GM10266 (cell line): ENCODE measurements around the gene DGKZ.
"Not testable (repeated sequence)": the region's sequence is repeated elsewhere in the genome, so short reads cannot be mapped to it uniquely, and the experiment has no call there.

Experiments used
- DNase-seq: peaks from one replicate; pipeline ENCODE4 v3.0.0; 2012; ENCODE audit errors: extremely low spot score
- TF ChIP-seq, protein P1 (sequence below): IDR thresholded peaks from 2 replicates; pipeline ENCODE4 v1.5.1; 2012; ENCODE audit warnings: mild to moderate bottlenecking, low read depth; ENCODE audit not compliant: control insufficient read depth, insufficient read depth; ENCODE audit errors: missing control alignments

Gene DGKZ

DNA sequence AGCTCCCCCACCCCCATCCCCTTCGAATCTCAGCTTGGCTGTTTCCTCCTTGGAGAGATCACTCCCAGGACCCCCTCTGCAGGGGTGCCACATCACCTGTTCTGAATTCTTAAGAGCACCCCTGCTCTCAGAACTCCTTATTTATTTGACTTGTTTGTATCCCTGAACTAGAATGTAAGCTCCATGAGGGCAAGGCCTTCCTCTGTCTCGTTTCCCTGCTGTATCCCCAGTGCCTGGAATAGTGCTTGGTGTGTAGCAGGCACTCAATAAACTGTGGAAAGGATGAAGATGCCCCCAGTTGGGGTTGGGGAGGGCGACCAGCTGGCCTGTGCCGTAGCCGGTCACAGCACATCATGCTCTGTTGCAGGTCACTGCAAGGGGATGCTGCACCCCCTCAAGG is 30.6 kb downstream of the DGKZ start:
- DNase-seq, result no peak

DNA sequence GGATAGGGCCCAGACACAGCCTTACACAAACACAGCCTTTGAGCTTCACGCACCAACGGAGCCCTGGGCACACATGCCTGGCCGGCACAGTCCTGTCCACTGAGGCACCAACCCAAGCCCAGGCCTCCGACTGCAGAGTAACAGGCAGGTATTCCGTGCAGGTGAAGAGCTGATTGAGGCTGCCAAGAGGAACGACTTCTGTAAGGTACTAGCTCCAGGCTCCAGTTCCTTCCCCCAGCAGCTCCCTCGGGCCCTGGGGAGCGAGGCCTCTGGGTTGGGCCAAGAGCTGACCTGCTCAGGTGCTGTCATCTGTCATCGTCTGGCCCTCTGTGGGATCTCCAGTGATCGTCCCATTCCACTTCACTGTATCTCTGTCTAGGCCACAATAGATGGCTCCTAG is 31.0 kb downstream of the DGKZ start:
- TF ChIP-seq, protein P1, sequence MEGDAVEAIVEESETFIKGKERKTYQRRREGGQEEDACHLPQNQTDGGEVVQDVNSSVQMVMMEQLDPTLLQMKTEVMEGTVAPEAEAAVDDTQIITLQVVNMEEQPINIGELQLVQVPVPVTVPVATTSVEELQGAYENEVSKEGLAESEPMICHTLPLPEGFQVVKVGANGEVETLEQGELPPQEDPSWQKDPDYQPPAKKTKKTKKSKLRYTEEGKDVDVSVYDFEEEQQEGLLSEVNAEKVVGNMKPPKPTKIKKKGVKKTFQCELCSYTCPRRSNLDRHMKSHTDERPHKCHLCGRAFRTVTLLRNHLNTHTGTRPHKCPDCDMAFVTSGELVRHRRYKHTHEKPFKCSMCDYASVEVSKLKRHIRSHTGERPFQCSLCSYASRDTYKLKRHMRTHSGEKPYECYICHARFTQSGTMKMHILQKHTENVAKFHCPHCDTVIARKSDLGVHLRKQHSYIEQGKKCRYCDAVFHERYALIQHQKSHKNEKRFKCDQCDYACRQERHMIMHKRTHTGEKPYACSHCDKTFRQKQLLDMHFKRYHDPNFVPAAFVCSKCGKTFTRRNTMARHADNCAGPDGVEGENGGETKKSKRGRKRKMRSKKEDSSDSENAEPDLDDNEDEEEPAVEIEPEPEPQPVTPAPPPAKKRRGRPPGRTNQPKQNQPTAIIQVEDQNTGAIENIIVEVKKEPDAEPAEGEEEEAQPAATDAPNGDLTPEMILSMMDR, result no peak
- DNase-seq, result no peak

More for the DNA sequence above, 30.6 kb downstream of the DGKZ start:
- TF ChIP-seq, protein P1, result no peak

DNA sequence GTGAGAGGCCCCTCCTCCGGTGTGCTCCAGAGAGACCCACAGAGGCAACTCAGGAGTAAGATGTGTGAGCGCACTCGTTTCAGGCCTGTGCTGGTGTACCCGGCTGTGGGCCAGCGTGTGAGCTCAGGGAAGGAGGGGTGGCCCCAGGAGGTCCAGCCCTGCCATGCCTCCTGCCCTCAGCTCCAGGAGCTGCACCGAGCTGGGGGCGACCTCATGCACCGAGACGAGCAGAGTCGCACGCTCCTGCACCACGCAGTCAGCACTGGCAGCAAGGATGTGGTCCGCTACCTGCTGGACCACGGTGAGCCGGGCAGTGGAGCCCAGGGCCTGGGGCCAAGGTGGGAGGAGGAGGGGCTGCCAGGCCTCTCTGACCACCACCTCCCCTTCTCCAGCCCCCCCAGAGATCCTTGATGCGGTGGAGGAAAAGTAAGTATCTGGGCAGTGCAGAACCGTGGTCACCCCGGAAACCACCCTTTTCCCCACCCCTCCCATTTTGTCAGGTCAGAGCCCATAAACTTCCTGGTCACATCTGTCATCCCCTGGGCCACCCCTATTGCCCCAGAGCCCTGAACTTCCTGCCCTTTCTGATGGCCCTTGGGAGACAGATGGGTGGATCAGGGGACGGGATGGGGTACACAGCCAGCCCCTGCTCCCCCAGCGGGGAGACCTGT is 31.7 kb downstream of the DGKZ start:
- no peak for DNase-seq
- TF ChIP-seq, protein P1, result no peak

DNA sequence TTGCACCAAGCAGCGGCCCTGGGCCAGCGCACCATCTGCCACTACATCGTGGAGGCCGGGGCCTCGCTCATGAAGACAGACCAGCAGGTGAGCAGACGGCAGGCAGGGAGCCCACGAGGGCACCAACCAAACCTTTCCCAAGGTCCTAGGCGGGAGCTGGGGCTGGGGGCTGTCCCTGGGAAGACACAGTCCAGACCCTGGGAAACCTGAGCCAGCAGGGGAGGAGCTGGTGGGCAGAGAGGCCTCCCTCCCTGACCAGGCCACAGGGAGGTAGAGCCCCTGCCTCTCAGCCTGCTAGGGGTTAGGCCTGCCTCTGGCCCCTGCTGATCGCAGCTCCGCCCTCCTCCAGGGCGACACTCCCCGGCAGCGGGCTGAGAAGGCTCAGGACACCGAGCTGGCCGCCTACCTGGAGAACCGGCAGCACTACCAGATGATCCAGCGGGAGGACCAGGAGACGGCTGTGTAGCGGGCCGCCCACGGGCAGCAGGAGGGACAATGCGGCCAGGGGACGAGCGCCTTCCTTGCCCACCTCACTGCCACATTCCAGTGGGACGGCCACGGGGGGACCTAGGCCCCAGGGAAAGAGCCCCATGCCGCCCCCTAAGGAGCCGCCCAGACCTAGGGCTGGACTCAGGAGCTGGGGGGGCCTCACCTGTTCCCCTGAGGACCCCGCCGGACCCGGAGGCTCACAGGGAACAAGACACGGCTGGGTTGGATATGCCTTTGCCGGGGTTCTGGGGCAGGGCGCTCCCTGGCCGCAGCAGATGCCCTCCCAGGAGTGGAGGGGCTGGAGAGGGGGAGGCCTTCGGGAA is 32.4 kb downstream of the DGKZ start:
- not testable (repeated sequence) for DNase-seq

DNA sequence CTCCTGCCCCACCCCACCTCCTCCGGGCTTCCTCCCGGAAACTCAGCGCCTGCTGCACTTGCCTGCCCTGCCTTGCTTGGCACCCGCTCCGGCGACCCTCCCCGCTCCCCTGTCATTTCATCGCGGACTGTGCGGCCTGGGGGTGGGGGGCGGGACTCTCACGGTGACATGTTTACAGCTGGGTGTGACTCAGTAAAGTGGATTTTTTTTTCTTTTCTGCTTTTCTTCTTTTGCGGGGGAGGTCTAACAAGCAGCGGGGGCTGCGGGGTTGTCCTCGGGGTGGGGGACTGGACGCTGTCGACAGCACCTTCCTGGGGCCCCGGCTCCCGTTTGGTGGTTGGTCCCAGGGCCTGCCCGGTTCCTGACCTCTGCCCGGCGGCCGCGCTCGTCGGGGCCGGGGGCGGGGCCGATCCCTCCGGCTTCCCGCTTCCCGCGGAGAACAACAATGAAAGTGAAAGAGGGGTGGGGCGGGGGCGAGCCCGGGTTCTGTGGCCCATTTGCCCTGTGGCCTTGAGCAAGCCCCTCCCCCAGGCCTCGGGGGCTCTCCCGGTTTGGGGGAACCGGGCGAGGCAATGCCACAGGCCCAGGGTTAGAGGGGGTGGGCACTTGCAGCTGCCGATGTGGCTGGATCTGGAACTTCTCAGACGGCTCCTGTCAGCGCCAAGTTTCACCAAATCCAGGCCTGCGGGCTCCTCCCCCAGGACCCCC is 33.2 kb downstream of the DGKZ start:
- DNase-seq, result peak; percentile 86

DNA sequence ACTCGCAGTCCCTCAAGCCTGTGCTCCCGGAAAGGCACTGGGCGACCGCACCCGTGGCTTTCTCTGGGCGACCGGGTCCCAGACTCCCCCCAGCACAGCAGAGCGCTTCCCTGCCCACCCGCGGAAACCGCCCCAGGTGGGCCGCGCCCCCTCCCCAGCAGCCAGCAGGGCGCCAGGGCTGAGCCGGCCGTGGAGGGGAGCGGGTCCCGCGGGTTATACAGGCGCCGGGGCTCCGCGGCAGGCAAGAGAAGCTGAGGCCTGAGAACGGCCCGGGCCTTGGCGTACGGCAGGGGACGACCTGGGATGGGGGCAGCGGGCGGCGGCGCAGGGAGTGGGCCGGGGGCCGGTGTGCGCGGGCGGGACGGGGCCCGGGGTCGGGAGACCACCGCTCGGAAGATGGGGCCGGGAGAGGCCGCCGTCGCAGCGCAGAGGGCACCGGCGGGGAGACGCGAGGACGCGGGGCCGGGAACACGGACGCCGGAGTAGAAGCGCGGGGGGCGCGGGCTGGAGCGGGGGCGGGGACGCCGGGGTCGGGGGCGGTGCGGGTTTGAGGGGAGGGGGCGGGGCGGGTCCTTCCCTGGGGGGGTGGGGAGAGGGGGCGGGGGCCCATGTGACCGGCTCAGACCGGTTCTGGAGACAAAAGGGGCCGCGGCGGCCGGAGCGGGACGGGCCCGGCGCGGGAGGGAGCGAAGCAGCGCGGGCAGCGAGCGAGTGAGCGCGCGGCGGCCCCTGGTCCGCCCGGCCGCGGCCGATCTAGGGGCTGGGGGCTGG is 34.0 kb downstream of the DGKZ start, which contains the start of gene MDK:
MDK (plus strand) TSS at position 622 of the 771 bp plus-strand sequence. CDS start 389 bp downstream, outside the sequence.
- TF ChIP-seq, protein P1, result no peak
- DNase-seq, result peak; percentile 69

More for the DNA sequence above, 33.2 kb downstream of the DGKZ start:
- TF ChIP-seq, protein P1, result no peak
